Right forelimb (tissue), 1 donor: ENCODE measurements around the gene SCN2A.
A peak's percentile ranks its signal among the peaks of the same experiment; 100 is the strongest.
"Not testable (repeated sequence)": the region's sequence is repeated elsewhere in the genome, so short reads cannot be mapped to it uniquely, and the experiment has no call there.

ENCODE experiments used
- DNase-seq: peaks from one replicate; pipeline ENCODE4 v3.0.0-alpha.2; 2018

Gene SCN2A

DNA sequence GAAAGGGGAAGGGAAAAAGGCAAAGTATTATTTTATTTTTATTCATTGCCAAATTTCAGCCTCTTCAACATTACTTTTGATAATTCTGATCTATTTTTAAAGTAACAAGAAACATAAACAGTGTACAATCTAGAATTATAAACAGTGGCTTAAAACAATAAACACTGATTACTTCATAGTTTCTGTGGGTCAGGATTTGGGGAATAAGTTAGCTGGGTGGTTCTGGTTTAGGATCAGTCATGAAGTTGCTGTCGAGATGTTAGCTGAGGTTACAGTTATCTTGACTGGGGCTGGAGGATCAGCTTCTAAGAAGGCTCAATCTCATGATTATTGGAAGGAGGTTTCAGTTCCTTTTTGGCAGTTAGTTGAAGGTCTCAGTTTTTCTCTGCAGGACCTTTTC lies 109.2 kb downstream of the SCN2A start:
- no peak for DNase-seq

DNA sequence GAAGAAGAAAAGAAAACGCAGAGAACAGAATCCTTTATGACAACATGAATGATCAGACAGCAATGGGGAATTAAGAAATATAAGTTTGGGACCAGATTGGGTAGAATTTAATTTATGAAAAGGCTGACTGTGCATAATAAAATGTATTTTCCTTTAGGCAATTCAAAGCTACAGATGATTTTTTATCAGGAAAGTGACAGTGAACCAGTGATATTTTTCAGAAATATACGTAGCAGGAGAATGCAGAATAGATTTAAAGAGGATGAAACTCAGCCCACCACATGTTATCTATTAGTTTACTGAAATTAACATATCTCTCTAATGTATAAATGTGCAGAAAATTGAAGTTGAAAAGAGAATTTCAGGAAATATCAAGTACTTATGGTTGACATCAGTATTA lies 110.0 kb downstream of the SCN2A start:
- DNase-seq: no peak

DNA sequence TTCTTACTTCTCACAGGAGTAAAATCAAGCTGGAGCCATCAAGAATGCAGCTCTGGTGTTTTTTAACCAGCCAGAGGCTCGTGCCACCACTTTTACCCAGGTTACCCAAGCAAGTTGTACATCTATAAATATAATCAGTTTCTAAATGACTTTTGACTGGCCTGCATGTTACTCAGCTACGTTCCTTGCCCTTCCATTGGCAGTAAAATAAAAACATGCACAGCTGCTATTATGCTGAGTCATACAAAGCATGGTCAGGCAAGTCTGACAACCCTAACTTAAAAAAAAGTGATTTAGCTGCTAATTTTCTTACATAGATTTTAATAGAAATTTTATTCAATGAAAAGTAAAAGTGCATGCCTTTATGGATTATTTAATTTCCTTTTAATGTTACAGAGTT lies 118.5 kb downstream of the SCN2A start:
- no peak for DNase-seq

DNA sequence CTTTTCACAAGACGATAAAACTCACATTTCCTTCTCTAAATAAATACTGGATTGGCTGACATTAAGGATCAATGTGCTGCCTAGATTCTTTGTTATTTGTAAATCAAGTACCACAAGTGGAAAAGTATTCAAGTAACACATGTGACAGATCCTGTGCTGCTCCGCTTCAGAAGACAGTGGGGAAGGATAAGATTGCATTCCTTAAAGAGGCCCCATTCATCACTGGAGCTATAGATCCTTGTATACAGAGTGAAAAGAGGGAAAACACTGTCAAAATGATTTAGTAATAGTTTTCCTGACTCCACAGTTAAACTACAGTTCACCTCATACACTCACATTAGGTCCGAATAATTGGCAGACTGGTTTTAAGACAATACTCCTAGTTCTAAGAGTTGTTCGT lies 122.3 kb downstream of the SCN2A start:
- DNase-seq: no peak

DNA sequence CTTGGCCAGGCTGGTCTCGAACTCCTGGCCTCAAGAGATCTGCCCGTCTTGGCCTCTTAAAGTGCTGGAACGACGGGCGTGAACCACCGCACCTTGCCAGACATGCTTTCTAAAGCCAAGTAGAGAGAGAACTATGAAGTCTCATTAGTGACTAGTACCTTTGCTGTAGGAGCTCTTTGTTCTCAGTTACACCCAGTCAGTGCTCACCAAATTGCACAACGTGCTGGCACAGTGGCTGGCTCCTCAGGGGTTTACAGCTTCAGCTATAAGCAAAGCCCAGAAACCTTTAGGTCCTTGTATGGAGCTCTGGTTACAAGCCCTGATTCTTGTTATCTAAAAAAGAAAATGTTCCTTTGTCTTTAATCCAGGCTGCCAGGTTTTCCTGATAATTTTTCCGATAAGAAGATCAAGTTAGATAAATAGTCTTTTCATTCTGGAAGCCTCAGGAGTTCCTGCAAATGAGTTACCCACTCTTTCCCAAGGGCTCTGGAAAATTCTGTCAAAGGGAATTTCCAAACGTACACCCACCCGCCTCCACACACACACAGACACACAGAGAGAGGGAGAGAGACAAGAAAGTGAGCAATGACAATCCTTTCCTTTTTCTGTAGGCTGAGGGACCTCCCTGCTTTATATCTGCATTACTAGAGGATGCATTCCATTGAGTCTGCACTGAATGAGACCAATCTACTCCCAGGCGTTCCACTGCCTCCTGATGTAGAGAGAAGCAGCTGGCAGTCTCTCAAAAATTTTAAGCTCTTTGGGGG lies 130.1 kb downstream of the SCN2A start:
- no peak for DNase-seq

DNA sequence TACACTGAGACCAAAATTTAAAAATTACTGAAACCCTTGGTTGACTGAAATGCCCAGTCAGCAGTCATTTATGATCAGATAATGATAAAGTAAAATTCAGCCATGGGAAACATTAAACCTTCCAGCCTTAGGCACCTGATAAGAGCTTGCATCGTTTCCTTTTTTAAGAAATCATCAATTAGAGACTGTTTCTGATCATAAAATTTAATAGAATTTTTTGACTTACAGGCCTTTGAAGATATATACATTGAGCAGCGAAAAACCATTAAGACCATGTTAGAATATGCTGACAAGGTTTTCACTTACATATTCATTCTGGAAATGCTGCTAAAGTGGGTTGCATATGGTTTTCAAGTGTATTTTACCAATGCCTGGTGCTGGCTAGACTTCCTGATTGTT lies 130.7 kb downstream of the SCN2A start:
- DNase-seq: no peak

DNA sequence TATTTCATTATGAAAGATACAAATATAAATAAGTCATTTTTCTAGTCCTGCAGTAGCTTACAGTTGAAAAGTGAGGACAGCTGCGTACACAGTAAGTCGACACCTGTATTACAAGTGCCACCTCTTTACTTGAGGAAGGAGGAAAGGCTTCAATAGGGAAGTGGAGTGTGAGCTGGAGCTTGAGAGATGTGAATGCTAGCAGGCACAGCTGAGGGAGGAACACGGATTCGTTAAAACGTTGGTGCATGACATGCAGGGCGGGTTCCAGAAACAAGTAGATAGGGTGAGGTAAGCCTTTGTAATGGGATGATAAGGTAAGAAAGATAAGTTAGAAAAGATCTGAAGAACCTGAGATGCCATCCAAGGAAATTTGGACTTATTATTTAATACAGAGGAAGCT lies 132.1 kb downstream of the SCN2A start:
- DNase-seq: no peak

DNA sequence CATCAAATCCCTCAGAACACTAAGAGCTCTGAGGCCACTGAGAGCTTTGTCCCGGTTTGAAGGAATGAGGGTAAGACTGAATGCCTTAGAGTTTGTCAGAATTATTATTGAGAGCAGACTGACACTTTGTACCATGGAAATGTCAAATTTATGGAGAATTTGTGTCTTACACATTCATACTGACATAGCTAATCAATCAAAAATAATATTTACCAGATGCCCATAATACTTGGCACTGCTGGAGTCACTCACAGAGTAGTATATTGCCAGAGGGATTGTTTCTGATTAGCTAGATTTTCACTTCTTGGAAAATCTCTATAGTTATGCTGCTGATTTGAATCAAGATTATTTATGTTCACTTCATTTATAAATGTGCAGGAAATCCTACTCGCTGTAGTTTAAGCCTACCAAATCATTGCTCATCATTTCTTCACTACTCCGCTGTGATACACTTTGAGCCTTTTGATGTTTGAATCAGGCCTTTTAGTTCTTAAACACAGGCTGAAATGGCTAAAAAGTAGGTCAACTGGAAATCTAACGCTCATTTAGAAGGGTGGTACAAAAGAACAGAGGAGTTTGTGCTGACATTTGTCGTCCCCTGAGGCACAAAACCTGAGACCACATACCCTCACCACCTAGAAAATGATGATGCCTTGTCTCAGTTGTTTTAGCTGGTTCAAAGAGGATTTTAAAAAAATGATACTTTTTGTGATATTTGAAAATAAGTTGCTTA lies 134.2 kb downstream of the SCN2A start:
- DNase-seq: no peak

DNA sequence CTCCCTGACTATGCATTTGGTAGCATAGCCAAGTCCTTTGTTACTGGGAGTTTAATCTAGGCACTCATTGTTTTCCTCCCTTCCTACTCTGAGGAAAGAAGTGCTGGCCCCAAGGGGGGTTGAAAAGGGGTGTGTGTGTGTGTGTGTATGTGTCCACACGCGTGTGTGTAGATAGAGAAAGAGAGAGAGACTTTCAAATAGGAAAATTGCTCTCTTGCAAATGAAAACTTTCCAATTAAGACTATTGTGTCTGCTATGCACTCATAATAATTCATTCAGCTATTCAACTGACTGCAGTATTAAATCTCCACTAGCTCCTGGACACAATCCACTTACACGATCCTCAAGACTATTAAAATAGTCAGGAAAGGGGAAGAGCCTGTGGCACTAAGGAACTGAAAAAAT lies 137.4 kb downstream of the SCN2A start:
- DNase-seq: no peak

DNA sequence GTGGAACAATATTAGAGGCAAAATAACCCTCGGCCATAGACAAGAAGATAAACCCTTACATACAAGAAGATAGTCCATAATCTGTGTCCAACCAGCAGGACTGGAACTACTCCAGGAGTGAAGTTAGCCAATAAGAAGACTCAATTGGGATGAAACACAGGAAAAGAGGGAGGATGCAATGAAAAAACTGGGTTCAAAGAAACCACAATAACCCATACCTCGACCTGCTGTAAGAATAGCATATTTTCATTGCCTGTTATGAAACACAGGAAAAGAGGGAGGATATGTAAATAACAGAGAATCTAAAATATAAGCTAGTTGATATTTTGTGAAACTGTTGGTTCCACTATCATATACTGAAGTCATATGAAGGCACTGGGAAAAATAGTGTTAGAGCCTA lies 143.1 kb downstream of the SCN2A start:
- no peak for DNase-seq

DNA sequence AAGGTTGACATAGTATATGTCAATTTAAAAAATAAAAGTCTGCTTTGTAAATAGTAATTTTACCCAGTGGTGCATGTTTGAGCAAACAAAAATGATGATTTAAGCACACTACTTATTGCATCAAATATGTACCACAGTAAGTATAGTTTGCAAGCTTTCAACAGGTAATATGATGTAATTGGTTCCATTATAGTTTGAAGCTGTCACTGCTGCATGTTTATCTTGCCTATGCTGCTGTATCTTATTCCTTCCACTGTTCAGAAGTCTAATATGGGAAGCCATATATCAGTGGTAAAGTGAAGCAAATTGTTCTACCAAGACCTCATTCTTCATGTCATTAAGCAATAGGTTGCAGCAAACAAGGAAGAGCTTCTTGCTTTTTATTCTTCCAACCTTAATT lies 151.7 kb downstream of the SCN2A start:
- DNase-seq: no peak

DNA sequence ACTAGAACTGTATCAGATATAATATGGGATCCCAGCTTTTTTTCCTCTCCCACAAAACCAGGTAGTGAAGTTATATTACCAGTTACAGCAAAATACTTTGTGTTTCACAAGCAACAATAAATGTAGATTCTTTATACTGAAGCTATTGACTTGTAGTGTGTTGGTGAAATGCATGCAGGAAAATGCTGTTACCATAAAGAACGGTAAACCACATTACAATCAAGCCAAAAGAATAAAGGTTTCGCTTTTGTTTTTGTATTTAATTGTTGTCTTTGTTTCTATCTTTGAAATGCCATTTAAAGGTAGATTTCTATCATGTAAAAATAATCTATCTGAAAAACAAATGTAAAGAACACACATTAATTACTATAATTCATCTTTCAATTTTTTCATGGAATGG lies 152.6 kb downstream of the SCN2A start:
- DNase-seq: no peak

DNA sequence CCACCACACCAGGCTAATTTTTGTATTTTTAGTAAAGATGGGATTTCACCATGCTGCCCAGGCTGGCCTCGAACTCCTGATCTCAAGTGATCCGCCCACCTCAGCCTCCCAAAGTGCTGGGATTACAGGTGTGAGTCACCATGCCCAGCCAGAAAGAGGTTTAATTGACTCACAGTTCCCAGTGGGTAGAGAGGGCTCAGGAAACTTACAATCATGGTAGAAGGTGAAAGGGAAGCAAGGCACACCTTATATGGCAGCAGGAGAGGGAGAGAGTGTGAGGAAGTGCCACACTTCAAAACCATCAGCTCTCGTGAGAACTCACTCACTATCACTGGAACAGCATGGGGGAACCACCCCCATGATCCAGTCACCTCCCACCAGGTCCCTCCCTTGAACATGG lies 159.4 kb downstream of the SCN2A start:
- not testable (repeated sequence) for DNase-seq

DNA sequence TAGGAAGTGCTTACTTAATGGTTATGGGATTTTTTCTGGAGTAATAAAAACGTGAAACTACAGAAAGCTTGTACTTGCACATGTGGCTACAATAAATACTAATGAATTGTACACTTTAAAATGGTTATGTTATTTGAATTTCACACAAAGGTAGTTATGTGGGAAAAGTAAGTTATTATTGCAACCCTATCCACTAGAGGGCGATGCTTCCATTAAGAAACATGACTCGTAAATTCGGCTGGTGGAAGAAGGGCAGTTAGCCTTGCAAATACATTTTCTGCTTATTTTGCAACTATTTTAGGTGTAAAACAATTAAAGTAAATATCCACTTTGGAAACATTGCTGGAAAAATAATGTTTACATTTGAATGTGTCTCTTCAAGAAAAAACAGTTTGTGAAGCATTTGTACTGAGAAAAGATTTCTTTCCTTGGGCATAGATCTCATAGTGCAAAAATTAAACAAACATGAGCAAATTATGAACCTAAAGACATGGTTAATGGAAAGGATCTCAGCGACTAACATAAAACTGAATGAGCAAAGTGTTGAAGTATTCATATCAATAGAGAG lies 162.2 kb downstream of the SCN2A start:
- no peak for DNase-seq

DNA sequence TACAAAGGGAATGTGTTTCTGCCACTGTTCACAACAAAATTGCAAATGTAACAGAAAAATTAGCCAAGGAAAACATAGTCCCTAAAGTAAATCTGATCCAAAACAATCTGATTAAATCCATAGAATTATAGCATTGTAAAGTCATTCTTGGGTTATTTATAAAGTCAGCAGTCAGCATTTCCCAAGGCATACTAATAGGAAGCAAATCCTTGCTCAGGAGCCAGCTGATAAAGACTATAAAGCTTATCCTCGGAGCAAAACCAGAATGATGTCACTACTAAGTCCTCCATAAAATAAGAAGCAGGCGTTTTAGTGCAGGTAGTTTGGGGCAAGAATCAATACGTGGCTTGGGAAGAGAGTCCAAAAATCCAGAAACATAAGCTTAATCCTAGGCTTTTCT lies 162.9 kb downstream of the SCN2A start:
- no peak for DNase-seq

DNA sequence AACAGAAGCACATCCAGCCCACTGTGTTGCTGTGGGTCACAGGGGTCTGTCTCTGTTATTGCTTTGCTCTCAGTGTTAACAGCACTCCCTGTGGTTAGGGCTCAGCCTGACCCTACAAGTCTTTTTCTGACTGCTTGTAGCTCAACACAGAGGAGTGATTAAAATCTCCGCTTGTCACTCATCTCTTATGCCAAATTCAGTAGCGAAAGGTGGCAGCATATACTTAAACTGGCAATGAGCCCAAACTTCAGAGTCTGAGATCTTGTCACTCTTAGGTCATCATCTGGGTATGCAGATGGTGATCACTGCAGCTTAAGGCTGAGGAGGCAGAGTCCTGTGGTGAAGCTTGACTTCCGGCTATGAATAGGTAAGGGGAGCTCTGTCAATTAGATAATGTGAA lies 167.0 kb downstream of the SCN2A start:
- DNase-seq: no peak

DNA sequence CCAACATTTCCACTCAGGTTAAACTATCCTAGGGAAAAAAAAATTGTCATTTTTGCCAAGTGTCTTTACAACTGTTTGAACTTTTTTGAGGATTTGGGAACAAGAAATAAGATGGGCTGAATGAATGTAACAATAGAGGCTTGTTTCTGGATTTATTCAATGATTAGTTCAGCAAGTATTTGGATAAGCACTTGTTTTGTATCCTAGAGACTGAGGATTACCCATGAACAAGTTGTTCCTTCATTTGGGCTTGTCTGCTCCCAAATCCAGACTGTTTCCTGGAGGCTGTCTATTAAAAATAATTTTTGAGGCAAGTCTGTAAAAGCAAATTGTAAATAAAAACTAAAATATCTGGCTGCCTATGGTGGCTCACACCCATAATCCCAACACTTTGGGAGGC lies 168.3 kb downstream of the SCN2A start:
- no peak for DNase-seq

DNA sequence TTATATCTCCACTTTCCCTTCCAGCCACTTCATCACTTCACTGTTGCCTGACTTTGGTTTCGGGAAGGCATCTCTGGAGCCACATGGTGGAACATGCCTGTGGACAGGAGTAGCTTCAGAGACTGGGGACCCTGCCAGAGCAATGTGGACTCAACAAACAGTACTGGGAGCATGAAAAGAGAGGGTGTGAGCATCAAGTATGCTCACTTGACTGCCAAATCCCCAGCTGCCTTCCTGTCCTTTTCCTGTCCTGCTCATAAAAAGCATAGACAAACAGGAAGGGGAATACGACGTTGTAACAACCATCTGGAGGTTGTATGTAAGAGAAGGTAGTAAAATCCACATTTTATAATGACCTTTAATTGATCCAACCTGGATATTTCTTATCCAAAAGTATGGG lies 169.0 kb downstream of the SCN2A start:
- peak; percentile 58 for DNase-seq

DNA sequence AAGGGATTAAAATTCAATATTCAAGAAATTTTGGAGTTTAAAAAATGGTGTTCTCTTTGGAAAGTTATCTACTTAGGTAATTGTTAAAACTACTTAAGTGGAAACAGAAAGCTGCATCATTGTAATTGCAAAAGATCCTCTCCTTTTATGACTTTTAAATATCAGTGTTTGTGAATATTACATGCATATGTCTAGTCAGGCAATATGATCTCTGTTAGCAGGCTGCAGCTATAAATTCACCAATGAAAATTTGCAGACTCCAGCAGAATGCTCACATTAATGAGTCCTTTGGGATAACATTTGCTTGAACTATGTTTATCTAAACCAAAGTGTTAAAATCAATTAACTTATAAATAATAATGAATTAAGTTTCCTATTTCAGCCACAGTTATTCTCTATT lies 171.1 kb downstream of the SCN2A start:
- DNase-seq: no peak

DNA sequence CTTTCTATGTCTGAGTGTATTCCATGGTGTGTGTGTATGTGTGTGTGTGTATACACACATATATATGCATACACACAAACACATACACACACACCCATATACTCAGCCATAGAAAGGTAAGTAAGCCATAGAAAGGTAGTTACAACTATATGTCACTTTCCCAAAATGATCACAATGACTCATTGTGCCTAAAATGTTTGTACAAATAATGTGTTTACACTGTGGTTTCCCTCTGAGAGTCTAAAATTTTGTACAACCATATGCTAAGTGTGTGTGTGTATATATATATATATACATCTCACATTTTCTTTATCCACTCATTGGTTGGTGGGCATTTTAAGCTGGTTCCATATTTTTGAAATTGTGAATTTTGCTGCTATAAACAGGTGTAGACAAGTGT lies 175.0 kb downstream of the SCN2A start:
- no peak for DNase-seq

DNA sequence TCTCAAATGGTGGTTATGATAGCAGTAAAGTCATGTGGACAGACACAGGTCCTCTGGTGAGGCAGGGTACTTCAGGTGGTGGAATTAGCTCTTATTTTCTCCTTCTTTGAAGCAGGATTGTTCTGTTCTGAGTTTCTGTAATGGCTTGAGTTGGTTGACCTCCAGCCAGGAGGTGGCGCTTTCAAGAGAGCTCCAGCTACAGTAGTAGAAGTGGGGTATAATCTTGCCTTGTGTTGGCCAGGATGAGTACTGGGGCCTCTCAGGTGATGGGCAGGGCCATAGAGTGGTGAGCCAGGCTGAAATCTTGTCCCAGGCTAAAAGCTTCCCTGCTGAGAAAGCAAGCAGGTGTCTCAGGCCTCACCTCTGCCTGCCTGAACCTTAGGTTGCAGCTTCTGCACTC lies 177.8 kb downstream of the SCN2A start:
- DNase-seq: no peak

DNA sequence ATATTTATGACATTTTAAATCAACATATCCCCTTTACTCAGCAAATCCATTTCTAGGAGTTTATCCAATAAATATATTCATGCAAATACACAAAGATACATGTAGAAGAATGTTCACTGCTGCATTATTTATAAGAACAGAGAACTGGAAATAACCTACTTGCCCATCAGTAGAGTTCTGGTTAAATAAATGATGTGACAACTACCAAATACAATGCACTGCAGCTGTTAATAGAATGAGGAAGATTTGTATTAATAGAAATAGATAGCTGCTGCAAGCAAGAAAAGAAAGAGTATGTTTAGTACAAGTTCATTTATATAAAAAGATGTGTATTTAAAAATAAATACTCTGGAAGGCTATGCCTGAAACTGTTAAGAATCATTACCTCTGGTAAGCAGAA lies 181.0 kb downstream of the SCN2A start:
- no peak for DNase-seq

DNA sequence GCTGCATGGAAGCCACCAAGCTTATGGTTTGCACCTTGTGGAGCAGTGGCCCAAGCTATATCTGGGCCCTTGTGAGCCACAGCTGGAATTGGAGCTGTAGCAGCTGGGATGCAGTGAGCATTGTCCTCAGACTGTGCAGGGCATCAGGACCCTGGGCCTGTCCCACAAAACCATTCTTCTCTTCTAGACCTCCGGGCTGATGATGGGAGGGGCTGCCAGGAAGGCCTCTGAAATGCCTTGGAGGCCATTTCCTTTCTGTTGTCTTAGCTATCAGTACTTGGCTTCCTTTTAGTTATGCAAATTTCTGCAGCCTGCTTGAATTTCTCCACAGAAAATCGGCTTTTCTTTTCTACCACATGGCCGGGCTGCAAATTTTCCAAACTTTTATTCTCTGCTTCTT lies 183.9 kb downstream of the SCN2A start:
- DNase-seq: no peak

DNA sequence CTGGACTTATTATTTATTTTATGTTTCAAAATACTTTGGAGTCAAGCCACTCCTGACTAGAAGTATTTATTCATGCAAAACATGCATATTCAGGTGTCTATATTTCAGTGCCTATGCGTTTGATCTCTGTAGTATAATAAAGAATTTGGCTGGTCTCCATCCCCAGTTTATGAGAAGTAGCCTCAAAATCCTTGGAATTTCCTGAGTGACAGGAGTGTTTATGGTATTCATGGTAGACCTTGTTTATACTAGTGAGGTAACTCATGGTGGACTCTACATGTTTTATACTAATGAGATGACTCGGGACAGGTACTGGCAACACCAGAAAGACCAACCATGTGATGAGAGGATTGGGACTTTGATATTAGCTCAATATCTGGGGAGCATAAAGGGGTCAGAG lies 186.3 kb downstream of the SCN2A start:
- no peak for DNase-seq

DNA sequence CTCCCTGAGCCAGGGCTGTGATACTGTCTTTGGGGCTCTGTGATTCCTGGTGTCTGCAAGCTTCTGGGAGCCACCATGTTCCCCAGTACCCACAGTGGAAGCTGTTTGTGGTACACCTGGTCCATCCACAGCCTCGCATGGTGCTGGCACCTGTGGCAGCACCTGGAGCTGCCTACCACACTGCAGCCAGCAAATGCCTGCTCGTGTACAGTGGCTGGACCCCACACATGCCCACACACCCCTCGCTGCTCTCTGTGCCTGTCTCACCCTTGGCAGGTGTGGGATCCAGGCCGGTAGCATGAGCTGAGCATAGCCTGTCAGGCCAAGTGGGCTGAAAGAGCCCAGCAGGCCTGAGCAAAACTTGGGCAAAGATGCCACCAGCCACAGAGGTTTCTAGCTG lies 188.5 kb downstream of the SCN2A start:
- DNase-seq: no peak
